Calu3 (cell line): ENCODE data around the gene TMEM121B. TPM values are rescaled to one million over a fixed set of nuclear protein-coding genes. Genes with fewer than 3 reads are reported as not detected.

Source experiments
- BruUV-seq: library from RNA; stranded (reverse); fragments of 400-500 nt; replicated peaks from 2 replicates; lab custom pipeline; 2021; lab: Mats Ljungman, UMichigan
- CTCF ChIA-PET: fragments of 300-600 bp; sonication (Branson Sonifier 250); formaldehyde crosslinking; loops from one replicate; lab custom pipeline; 2022; ENCODE audit warnings: antibody characterized with exemption; lab: Charles Lee
- DNase-seq: peaks from one replicate; pipeline ENCODE4 v3.0.0; 2022
- H3K27ac Mint-ChIP-seq: one replicate; pipeline ENCODE4 v1.8.0; 2022; ENCODE audit warnings: mixed read lengths; ENCODE audit not compliant: unreplicated experiment
- H3K27me3 Mint-ChIP-seq: one replicate; pipeline ENCODE4 v1.8.0; 2022; ENCODE audit warnings: mixed read lengths; ENCODE audit not compliant: unreplicated experiment
- H3K36me3 Mint-ChIP-seq: one replicate; pipeline ENCODE4 v1.8.0; 2022; ENCODE audit warnings: mild to moderate bottlenecking, moderate library complexity, mixed read lengths; ENCODE audit not compliant: insufficient read depth, unreplicated experiment
- H3K4me1 Mint-ChIP-seq: one replicate; pipeline ENCODE4 v1.8.0; 2022; ENCODE audit warnings: mild to moderate bottlenecking, low read depth, mixed read lengths; ENCODE audit not compliant: unreplicated experiment
- H3K4me3 Mint-ChIP-seq: one replicate; pipeline ENCODE4 v1.8.0; 2022; ENCODE audit warnings: mild to moderate bottlenecking, low read depth, moderate library complexity, mixed read lengths; ENCODE audit not compliant: unreplicated experiment
- H3K9me3 Mint-ChIP-seq: one replicate; pipeline ENCODE4 v1.8.0; 2022; ENCODE audit warnings: low read depth, mixed read lengths; ENCODE audit not compliant: unreplicated experiment
- CTCF ChIP-seq: fragments of 200-600 bp; IDR thresholded peaks from one replicate; pipeline ENCODE4 v1.8.0; 2022; ENCODE audit warnings: antibody characterized with exemption; ENCODE audit not compliant: unreplicated experiment
- intact Hi-C: fragments of 100-400 bp; cut with micrococcal nuclease; formaldehyde crosslinking; loops from one replicate; pipeline ENCODE4 v1.10.0; 2022; ENCODE audit not compliant: unreplicated experiment
- total RNA-seq: library from RNA; stranded (reverse); gene quantifications from 2 replicates; pipeline ENCODE4 v1.2.3, GENCODE V29; 2022

Gene TMEM121B
- total RNA-seq, 1 experiment from 2014 or later: 0.21 TPM

- Mint-ChIP-seq H3K9me3 (no peaks in the 10 kb centered on the region), H3K4me1 (no peaks in the 10 kb centered on the region), H3K27ac (no peak overlapping the region), H3K27me3 (peaks cover 74% of the 10 kb centered on the region), H3K4me3 (peak overlapping the region; percentile 71), H3K36me3 (peaks cover 11% of the 10 kb centered on the region)
- CTCF ChIA-PET: interaction anchor here (1.0 to 1.2 kb wide), 2 partner anchors 52 to 381 kb away, joined by 8 to 9 read pairs; no protein-coding TSS in a partner anchor
- no TSS peak for BruUV-seq
- TF ChIP-seq CTCF: no peak
- DNase-seq: peak; percentile 64
- intact Hi-C loops: no loop called here
Measured at GRCh38 chr22:17120281-17120680, 879 bp downstream of the TMEM121B start.

DNA sequence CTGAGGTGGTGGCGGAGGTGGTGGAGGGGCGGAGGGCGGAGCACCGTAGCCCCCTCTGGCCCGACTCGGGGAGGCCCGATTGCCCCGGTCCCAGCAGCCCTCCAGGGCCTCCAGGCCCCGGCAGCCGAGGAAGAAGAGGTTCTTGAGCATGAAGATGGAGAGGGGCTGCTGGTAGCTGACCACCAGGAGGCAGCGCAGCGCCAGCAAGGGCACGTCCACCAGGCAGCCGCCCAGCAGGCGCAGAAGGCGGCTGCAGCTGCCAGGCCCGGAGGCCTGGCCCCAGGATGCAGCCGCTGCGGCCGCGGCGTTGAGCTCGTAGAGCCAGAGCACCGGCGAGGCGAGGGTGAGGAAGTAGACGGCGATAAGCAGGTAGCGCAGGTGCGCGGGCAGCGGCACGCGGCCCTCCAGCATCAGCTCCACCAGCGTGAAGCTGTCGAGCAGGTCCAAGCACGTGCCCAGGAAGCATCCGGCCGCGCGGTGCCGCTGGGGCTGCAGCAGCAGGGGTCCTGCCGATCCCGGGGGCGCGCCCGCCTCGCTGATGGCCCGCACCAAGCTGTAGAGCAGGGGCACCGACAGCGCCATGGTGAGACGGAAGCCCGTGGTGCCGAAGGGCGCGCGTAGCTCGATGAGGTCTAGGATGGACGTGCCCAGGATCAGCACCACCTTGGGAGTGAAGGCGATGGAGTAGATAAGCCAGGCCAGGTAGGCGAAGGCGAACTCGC, 1.5 kb downstream of the TMEM121B start:
- H3K4me3 Mint-ChIP-seq: peak overlapping the region; percentile 71
- H3K4me1 Mint-ChIP-seq: no peaks in the 10 kb centered on the region
- no TSS peak for BruUV-seq
- CTCF ChIA-PET: interaction anchor here (1.0 to 1.2 kb wide), 2 partner anchors 52 to 382 kb away, joined by 8 to 9 read pairs; no protein-coding TSS in a partner anchor
- peak; percentile 55 for DNase-seq
- peaks cover 11% of the 10 kb centered on the region for H3K36me3 Mint-ChIP-seq
- H3K9me3 Mint-ChIP-seq: no peaks in the 10 kb centered on the region
- peaks cover 68% of the 10 kb centered on the region for H3K27me3 Mint-ChIP-seq
- intact Hi-C loops: no loop called here
- peak; percentile 42 for TF ChIP-seq CTCF
- H3K27ac Mint-ChIP-seq: no peak overlapping the region

GRCh38 chr22:17118342-17118741, 2.8 kb downstream of the TMEM121B start:
- Mint-ChIP-seq H3K36me3 (peaks cover 11% of the 10 kb centered on the region), H3K27ac (no peak overlapping the region), H3K4me3 (no peak overlapping the region), H3K27me3 (peaks cover 63% of the 10 kb centered on the region), H3K9me3 (no peaks in the 10 kb centered on the region), H3K4me1 (no peaks in the 10 kb centered on the region)
- BruUV-seq: no TSS peak
- intact Hi-C loops: no loop called here
- TF ChIP-seq CTCF: no peak
- CTCF ChIA-PET: interaction anchor here (0.7 kb wide), 1 partner anchor 16 kb away, joined by 3 read pairs; no protein-coding TSS in a partner anchor
- no peak for DNase-seq

- Mint-ChIP-seq H3K4me1 (no peaks in the 10 kb centered on the region), H3K36me3 (peaks cover 11% of the 10 kb centered on the region), H3K9me3 (no peaks in the 10 kb centered on the region), H3K27ac (no peak overlapping the region), H3K4me3 (no peak overlapping the region), H3K27me3 (peaks cover 63% of the 10 kb centered on the region)
- no peak for TF ChIP-seq CTCF
- CTCF ChIA-PET: interaction anchor here (0.7 kb wide), 1 partner anchor 16 kb away, joined by 3 read pairs; no protein-coding TSS in a partner anchor
- DNase-seq: no peak
- BruUV-seq: no TSS peak
- intact Hi-C loops: no loop called here
Measured at GRCh38 chr22:17117890-17118289, 3.3 kb downstream of the TMEM121B start.
